ENCODE measurements around the gene GRIN3B.

GRIN3B gene

DNA sequence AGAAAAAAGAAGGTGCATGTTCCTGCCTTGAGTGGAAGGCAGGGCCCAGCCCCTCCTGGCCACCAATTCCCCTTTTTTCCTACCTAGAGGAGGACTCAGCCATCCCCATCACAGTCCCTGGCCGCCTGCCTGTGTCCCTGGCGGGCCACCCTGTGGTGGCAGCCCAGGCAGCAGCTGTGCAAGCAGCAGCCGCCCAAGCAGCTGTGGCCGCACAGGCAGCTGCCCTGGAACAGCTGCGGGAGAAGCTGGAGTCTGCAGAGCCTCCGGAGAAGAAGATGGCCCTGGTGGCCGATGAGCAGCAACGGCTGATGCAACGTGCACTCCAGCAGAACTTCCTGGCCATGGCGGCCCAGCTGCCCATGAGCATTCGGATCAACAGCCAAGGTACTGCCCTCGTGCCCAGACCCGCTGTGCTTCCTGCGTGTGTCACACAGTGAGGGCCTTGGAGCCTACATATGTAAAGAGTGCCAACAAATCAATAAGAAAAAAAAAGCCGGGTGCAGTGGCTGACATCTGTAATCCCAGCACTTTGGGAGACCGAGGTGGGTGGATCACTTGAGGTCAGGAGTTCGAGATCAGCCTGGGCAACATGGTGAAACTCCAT, 33.6 kb upstream of the GRIN3B start:
- FAIRE-seq (no peak), DNase-seq (ENCODE audit: insufficient read length, low spot score) (no peak)
- TF ChIP-seq PAX5 (IDR thresholded peaks at IDR 0.05; ENCODE audit: insufficient read depth, low read length, severe bottlenecking) (no peak), POLR2AphosphoS5 (IDR thresholded peaks at IDR 0.05; ENCODE audit: low read depth, low read length) (no peak), POLR2A (IDR thresholded peaks at IDR 0.05; ENCODE audit: low read depth, low read length) (no peak), SPI1 (IDR thresholded peaks at IDR 0.05; ENCODE audit: low read depth, low read length) (no peak), TAF1 (IDR thresholded peaks at IDR 0.05; ENCODE audit: low read depth, low read length) (no peak), POU2F2 (IDR thresholded peaks at IDR 0.05; ENCODE audit: low read depth, low read length) (no peak)

DNA sequence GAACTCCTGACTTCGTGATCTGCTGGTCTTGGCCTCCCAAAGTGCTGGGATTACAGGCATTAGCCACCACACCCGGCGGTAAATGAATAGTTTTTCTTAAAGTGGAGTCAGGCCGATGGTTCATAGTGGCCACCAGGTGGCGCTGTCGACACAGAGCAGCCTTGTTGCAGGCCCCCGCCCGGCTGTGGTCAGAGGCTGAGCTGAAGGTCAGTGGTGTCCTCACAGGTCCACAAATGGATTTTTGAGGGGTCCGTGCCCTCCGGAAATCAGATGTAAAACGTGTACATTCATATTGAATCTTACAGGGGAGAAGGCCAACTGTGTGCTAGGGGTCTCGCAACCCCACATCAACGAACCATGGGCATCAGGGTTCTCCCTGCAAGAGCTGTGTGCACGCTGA, 29.5 kb upstream of the GRIN3B start:
- no peak for DNase-seq (ENCODE audit: insufficient read length, low spot score)
- TF ChIP-seq POLR2A (IDR thresholded peaks at IDR 0.05; ENCODE audit: low read depth, low read length) (no peak), POU2F2 (IDR thresholded peaks at IDR 0.05; ENCODE audit: low read depth, low read length) (no peak), PAX5 (IDR thresholded peaks at IDR 0.05; ENCODE audit: insufficient read depth, low read length, severe bottlenecking) (no peak), SPI1 (IDR thresholded peaks at IDR 0.05; ENCODE audit: low read depth, low read length) (no peak), TAF1 (IDR thresholded peaks at IDR 0.05; ENCODE audit: low read depth, low read length) (no peak), POLR2AphosphoS5 (IDR thresholded peaks at IDR 0.05; ENCODE audit: low read depth, low read length) (no peak)
- peak; percentile 63 for FAIRE-seq

DNA sequence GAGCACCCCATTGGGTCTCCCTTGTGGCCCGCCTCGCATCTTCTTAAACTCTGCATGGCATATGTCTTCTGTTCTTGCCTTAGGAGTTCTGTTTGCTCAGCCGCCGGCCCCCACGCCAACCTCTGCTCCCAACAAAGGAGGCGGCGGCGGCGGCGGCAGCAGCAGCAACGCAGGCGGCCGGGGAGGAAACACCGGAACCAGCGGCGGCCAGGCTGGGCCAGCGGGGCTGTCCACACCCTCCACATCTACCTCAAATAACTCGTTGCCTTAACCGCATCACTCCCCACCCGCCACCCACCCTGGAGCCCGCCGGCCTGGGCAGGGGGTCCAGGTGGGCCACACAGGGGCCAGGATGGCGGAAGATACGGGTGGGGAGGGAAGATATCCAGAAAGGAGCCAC, 28.4 kb upstream of the GRIN3B start:
- DNase-seq (ENCODE audit: insufficient read length, low spot score) (no peak), FAIRE-seq (no peak)
- TF ChIP-seq SPI1 (IDR thresholded peaks at IDR 0.05; ENCODE audit: low read depth, low read length) (no peak), POLR2A (IDR thresholded peaks at IDR 0.05; ENCODE audit: low read depth, low read length) (no peak), POU2F2 (IDR thresholded peaks at IDR 0.05; ENCODE audit: low read depth, low read length) (no peak), PAX5 (IDR thresholded peaks at IDR 0.05; ENCODE audit: insufficient read depth, low read length, severe bottlenecking) (no peak)

DNA sequence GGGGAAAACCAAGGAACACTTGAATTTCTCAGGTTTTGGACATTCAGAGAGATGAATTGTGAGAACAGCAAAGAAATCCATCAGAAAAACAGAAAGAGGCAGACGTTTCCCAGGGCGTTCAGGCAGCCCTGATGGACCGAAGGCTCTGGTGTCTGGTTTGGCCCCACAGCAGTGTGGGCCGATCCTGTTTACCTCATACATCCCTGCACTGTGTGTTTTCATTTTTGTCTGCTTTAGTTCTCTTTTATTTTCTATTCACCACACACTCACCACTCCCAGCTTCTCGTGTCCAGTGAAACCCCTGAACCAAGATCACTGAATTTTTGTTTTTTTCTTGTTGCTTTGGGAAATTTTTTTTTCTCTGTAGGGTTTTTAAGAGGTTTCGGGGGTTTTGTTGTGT, 27.9 kb upstream of the GRIN3B start:
- FAIRE-seq: no peak
- no peak for DNase-seq (ENCODE audit: insufficient read length, low spot score)
- TF ChIP-seq SPI1 (IDR thresholded peaks at IDR 0.05; ENCODE audit: low read depth, low read length) (no peak), TAF1 (IDR thresholded peaks at IDR 0.05; ENCODE audit: low read depth, low read length) (no peak), POLR2A (IDR thresholded peaks at IDR 0.05; ENCODE audit: low read depth, low read length) (no peak), POU2F2 (IDR thresholded peaks at IDR 0.05; ENCODE audit: low read depth, low read length) (no peak), POLR2AphosphoS5 (IDR thresholded peaks at IDR 0.05; ENCODE audit: low read depth, low read length) (no peak), PAX5 (IDR thresholded peaks at IDR 0.05; ENCODE audit: insufficient read depth, low read length, severe bottlenecking) (no peak)

DNA sequence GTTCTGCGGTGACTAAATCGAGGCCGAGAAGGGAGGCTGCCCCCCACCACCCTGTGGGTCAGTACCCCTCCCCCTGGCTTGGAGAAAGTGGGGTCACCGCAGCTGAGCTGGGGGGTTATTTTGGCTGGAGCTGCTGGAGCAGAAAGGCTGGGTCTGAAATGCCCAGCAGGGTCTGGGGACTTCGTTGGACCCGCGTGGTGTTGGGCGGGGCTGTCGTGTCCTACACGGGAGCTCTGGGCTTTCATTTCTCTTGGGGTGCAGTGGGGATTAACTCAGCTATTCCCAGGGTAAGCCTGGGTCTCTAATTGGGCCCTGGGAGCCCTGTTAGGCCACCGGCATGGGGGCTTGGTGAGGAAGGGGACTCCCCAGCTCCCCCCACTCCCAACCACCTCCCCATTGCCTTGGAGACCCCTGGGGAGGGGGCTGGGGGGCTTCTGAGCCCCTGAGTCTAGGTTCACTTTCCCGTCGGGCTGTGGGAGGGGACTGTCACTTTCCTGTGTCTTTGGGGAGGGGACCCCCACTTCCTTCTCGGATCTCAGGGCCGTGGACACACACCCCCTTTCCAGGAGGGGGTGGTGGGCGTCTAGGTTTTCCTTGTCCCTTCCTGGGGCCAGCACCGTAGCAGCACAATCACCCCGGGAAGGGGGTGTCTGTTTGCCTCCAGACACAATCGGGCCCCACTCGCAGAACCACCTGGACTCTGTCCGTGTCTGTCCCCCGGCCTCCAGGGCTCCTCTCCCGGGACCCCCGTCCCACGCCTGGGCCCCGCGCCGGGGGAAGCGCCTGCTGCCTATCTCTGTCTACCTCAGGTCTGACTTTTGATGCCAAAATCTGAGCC, 26.3 kb upstream of the GRIN3B start:
- no peak for FAIRE-seq
- no peak for TF ChIP-seq POU2F2 (IDR thresholded peaks at IDR 0.05; ENCODE audit: low read depth, low read length)
- no peak for TF ChIP-seq PAX5 (IDR thresholded peaks at IDR 0.05; ENCODE audit: insufficient read depth, low read length, severe bottlenecking)
- no peak for TF ChIP-seq POLR2AphosphoS5 (IDR thresholded peaks at IDR 0.05; ENCODE audit: low read depth, low read length)
- TF ChIP-seq TAF1 (IDR thresholded peaks at IDR 0.05; ENCODE audit: low read depth, low read length): no peak
- TF ChIP-seq POLR2A (IDR thresholded peaks at IDR 0.05; ENCODE audit: low read depth, low read length): no peak
- TF ChIP-seq SPI1 (IDR thresholded peaks at IDR 0.05; ENCODE audit: low read depth, low read length): no peak
- DNase-seq (ENCODE audit: insufficient read length, low spot score): no peak

DNA sequence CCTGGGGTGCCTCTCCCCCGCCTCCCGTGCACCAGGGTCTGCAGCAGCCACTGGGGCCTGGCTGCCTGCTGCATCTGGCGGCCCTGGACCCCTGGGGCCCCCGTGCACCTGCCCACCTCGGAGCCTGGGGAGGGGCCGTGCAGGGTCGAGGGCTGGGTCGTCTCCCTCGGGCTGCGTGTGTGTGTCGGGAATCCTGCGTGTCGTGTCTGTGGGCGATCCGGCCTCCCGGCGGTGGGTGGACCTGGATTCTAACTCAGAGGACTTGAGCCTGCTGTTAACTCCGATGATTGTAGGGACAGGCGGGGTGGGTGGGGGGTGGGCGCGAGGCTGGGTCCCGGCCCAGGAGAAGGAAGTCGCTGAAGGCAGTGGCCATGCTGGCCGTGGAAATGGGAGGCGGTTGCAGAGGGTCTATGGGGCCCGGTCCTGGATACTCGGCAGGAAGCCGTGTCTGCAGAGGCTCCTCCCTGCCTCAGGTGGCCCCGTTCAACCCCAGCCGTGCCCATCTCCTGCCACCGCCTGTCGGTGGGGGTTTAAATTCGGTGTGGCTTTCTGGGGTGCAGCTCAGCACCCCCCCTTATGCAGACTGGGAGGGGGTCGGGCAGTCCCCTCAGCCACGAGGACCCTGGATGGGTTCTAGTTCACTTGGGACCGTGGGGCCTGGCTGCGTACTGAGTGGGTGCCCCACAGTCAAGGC, 25.5 kb upstream of the GRIN3B start:
- TF ChIP-seq POU2F2 (IDR thresholded peaks at IDR 0.05; ENCODE audit: low read depth, low read length) (no peak), PAX5 (IDR thresholded peaks at IDR 0.05; ENCODE audit: insufficient read depth, low read length, severe bottlenecking) (no peak), TAF1 (IDR thresholded peaks at IDR 0.05; ENCODE audit: low read depth, low read length) (no peak), SPI1 (IDR thresholded peaks at IDR 0.05; ENCODE audit: low read depth, low read length) (no peak), POLR2A (IDR thresholded peaks at IDR 0.05; ENCODE audit: low read depth, low read length) (no peak), POLR2AphosphoS5 (IDR thresholded peaks at IDR 0.05; ENCODE audit: low read depth, low read length) (no peak)
- FAIRE-seq (no peak), DNase-seq (ENCODE audit: insufficient read length, low spot score) (no peak)

DNA sequence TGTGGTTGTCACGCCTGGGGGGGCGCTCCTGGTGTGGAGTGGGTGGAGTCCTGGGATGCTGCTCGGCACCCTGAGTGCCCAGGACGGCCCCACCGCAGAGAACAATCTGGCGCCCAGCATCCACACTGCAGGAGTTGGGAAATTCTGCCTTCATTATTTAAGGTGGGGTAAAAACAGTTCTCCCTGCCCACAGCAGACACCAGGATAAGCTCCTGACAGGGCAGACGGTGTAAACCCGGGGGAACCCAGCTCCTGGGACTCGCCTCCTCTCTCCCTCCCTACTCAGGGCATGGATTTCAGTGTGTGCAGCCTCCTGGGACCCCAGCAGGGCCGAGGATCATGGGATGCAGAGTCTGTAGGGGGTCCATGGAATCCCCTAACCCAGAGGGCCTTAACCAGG, 23.7 kb upstream of the GRIN3B start:
- FAIRE-seq (no peak), DNase-seq (ENCODE audit: insufficient read length, low spot score) (no peak)
- peak; percentile 32; the same call in 1 of the 2 replicates for TF ChIP-seq POLR2AphosphoS5 (IDR thresholded peaks at IDR 0.05; ENCODE audit: low read depth, low read length)
- no peak for TF ChIP-seq POLR2A (IDR thresholded peaks at IDR 0.05; ENCODE audit: low read depth, low read length)

DNA sequence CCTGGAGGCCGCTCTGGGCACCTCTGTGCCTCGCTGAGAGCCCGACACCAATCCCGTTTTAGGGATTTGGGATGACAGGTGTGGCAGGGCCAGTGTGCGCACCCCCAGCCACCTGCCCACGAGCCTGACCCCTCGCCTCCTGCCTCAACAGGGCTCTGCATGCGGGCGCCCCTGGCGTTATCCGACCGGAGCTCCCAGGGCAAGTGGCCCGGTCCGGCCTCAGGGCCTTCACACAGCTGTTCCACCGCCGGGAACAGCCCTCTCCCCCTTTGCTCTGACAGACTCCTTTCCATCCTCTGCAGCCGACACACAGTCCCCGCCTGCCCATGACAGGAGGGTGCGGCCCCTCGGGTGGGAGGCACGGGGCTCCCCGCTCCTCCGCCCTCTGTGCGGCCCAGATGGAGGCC, 23.2 kb upstream of the GRIN3B start:
- FAIRE-seq (no peak), DNase-seq (ENCODE audit: insufficient read length, low spot score) (no peak)
- TF ChIP-seq POU2F2 (IDR thresholded peaks at IDR 0.05; ENCODE audit: low read depth, low read length): no peak
- no peak for TF ChIP-seq POLR2A (IDR thresholded peaks at IDR 0.05; ENCODE audit: low read depth, low read length)
- TF ChIP-seq POLR2AphosphoS5 (IDR thresholded peaks at IDR 0.05; ENCODE audit: low read depth, low read length): no peak
- TF ChIP-seq TAF1 (IDR thresholded peaks at IDR 0.05; ENCODE audit: low read depth, low read length): no peak
- TF ChIP-seq PAX5 (IDR thresholded peaks at IDR 0.05; ENCODE audit: insufficient read depth, low read length, severe bottlenecking): no peak
- TF ChIP-seq SPI1 (IDR thresholded peaks at IDR 0.05; ENCODE audit: low read depth, low read length): no peak

DNA sequence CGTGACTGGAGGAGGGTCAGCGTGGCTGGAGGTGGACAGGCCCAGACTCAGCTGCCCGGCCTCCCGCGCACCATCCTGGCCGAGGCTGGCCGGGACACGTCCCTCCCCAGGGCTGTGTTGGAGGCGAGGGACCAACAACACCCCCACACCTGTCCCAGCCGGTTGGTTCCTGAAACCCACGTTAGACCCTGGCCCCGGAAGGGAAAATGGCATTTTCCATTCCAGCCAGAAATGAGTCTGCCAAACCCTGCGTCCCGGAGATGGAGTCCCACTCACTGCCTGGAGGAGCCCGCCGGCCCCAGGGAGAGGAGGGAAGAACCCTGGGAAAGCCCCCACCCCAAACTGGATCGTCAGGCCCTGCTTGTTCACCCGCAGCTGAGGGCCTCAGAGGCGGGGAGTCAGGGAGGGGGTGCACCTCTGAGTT, 20.9 kb upstream of the GRIN3B start:
- no peak for FAIRE-seq
- no peak for DNase-seq (ENCODE audit: insufficient read length, low spot score)
- TF ChIP-seq PAX5 (IDR thresholded peaks at IDR 0.05; ENCODE audit: insufficient read depth, low read length, severe bottlenecking): no peak
- no peak for TF ChIP-seq POLR2AphosphoS5 (IDR thresholded peaks at IDR 0.05; ENCODE audit: low read depth, low read length)
- no peak for TF ChIP-seq TAF1 (IDR thresholded peaks at IDR 0.05; ENCODE audit: low read depth, low read length)
- TF ChIP-seq SPI1 (IDR thresholded peaks at IDR 0.05; ENCODE audit: low read depth, low read length): no peak
- TF ChIP-seq POLR2A (IDR thresholded peaks at IDR 0.05; ENCODE audit: low read depth, low read length): no peak
- TF ChIP-seq POU2F2 (IDR thresholded peaks at IDR 0.05; ENCODE audit: low read depth, low read length): no peak

Data from GM12891 (cell line).